ENCODE measurements around the gene TOM1L2. TPM values are rescaled to one million over a fixed set of nuclear protein-coding genes. Genes with fewer than 3 reads are reported as not detected.
A peak's percentile ranks its signal among the peaks of the same experiment; 100 is the strongest.

The TOM1L2 gene
- total RNA-seq, 1 experiment from 2014 or later = 40.7 TPM

DNA sequence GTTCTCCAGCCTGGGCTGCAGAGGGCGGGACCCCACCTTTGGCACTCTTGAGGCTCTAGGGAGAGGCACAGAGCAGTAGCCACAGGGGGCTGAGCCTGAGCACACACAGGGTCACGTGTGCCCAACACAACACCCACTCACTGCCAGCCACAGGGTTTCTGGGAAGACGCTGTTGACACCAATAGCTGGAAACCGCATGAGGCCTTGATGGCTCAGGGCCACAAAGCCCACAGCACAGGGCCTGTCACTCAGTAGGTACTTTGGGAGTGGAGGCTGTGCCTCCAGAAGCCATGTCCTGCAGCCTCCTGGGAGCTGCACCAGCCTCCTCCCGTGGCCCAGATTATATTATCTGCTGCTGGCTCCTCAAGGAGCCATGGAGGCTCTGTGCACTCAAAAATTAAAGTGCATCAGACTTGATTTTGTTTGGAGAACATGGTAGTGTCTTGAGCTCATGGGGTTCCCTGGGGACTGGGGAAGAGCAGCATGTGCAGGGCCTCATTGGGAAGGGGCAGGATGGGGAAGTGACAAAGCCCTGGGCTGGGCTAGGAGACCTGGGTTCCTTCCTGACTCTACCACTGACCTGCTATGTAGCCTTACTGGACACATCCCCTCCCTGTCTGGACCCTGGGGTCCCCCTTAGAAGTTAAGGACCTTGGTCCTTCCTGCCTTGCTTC lies 122.9 kb downstream of the TOM1L2 start:
- DNase-seq (ENCODE audit: low spot score) = peak; percentile 68

DNA sequence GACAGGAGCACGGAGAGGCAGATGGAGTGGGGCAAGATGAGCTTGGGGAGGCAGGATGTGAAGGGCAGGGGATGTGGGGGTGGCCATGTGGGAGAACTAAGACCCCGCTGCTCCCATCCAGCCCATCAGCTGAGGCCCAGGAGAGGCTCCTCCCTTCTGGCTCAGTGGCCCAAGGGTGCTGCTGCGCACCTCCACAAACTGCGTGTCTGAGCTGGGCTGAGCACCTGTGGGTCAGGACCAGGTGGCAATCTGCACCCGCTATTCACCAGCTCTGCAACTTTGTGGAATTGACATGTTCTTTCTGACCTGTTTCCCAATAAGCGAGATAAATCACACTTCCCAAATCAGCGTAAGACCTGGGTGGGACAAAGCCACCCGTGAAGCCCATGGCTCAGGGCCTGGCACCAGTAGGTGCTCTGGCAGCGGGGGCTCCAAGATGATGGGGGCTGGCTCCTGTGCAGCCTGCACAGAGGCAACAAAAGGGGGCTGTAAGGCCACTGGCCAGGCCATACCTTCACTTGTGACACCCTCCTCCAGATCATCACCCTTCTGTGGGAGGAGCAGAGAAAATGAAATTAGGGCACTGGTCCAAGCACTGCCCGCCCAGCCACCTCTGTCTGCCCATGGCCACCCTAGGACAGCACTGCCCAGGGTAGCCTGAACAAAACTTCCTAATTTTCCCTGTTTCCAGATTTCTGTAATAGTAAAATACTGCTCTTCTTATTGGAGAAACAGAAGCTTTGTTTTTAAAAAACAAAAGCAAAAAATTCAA lies 123.7 kb downstream of the TOM1L2 start:
- no peak for DNase-seq (ENCODE audit: low spot score)

DNA sequence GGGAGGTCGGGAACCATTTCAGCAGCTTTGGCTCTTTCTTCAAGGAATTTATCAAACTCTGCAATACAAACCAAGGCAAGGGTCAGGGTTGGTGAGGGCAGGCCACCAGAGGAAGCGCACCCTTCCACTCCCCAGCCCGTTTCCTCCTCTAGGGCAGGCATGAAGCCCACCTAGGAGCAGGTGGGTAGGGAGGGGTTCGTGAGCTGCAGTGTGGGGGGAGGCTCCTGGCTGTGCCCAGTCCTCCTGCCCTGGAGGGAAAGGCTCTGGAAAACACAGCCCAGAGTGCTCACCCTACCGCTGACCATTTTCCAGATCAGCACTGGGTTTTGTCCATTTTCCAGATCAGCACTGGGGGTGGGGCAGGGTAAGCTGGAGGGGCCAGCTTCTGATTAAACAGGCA lies 124.5 kb downstream of the TOM1L2 start:
- DNase-seq (ENCODE audit: low spot score) = no peak

DNA sequence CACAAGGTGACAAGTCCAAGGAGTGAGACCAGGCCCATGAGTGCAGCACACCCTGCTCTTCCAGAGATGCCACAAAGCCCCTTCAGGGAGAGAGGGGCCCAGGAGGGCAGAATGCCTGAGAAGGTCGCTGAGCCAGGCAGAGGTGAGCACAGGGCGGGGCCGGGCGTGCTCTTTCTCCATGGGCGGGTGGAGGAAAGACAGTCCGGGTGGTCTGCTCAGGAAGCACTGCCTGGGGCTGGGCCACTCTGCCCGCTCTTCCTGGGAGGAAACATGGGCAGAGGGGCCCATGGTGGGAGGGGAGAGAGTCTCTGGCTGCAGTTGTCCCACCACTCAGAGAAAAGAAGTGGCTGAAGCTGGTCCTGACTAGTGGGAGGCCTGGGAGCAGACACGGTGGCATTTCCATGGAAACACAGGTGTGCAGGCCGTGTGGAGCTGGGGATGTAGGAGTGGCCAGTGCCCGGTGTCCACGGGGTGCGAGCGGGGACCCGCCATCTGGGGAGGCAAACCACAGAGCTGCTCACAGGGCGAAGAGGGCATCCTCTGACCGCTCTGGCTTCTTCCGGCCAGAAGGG lies 125.0 kb downstream of the TOM1L2 start:
- DNase-seq (ENCODE audit: low spot score) = no peak

DNA sequence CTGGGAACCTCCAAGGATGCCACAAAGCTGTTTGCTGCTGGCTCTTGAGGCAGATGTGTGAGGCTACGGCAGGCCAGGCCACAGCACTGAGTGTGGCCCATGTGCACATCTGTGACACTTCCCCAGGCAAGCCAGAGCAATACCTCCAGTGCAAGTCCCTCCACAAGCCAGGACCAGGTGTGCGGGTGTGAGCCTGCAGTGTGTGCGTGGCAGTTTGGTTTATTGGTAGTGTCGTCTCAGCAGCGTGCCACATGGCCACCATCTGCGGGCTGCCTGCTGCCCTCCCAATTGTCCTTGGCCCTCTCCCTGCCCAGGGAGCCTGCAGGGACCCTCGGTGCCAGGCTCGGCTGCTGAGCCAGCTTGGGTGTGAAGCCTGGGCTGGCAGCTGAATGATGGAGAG lies 125.6 kb downstream of the TOM1L2 start:
- DNase-seq (ENCODE audit: low spot score) = no peak

DNA sequence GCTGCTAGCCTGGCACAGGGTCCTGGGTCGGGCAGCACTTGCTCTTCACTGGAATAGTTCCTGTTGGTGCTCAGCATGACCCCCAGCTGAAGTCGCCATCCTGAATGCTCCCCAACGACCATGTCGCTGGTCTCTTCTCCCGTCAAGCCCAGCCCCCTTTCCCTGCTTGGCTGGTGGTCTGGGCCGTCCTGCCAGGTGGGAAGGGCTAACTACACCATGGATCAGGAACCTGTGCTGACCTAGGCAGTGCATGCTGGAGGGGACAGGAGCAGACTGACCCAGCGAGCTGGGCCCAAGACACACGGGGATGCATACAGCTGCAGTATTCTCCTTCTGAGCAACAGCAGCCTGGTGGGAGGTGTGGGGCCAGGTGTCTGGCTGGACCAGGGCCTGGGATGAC lies 126.2 kb downstream of the TOM1L2 start:
- no peak for DNase-seq (ENCODE audit: low spot score)

DNA sequence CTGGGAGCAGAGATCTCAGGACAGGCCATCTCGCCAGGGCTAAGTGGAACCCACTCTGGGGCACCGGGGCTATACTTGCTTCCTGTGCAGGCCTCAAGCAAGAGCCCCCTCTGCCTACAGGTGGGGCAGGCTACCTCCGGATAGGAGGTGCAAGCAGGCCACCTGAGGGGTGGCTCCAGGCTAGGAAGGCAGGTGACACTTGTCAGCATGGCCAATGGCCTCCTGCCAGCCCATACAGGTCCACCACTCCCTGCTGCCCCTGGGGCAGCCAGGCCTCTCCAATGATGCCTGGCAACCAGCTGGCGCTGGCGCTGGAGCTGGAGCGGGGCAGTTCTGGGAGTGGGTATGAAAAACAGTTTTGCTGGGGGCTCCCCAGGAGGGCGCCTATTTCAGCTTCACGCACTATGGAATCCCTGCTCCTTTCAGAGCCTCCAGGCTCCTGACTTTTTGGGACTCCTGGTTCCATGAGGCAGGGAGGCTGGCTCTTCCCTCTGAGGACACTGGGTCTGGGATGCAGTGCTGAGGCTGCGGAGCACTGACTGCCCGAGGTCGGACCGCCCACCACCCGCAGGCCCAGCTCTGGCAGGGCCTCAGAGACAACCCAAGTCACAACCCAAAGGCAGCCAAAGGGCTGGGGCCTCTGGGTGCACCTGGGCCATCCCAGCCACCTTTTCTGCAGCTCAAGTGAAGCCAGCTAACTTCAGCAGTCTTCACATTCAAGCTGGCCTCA lies 127.0 kb downstream of the TOM1L2 start:
- no peak for DNase-seq (ENCODE audit: low spot score)

DNA sequence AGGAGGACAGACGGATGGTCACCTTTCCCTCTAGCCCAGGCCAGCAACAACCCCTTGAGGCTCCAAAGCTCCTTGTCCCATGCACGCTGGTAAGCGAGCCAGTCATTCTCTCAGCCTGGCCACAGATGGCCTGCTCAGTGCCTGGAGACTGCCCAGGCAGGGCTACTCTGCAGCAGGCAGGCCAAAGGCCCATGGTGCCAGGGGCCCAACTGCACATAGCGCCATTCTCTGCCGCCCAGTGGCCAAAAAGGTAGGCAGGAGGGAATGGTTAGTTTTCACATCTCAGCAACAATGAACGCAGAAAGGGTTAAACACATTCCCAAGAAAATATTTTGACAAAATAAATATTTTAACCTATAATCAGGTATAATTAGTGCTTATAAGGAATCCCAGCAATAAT lies 127.7 kb downstream of the TOM1L2 start:
- DNase-seq (ENCODE audit: low spot score) = no peak

DNA sequence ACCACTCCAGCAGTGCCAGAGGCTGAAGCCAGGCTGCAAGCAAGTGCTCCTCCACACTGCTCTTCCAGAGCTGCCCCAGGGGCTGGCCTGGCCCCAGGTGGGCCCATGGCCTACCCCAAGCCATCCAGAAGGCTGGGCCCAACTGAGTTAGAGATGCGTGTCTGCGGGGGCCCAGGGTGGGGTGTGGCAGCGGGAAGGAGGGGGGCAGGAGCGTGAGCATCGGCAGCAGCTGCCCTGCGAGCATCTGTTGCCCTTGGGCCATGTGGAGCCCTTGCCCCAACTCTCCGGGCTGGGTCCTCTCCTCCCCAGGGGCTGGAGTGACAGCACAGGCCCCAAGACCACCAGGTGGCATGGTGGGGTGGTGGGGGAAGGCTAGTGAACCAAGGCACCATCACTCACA lies 128.1 kb downstream of the TOM1L2 start:
- DNase-seq (ENCODE audit: low spot score) = no peak

DNA sequence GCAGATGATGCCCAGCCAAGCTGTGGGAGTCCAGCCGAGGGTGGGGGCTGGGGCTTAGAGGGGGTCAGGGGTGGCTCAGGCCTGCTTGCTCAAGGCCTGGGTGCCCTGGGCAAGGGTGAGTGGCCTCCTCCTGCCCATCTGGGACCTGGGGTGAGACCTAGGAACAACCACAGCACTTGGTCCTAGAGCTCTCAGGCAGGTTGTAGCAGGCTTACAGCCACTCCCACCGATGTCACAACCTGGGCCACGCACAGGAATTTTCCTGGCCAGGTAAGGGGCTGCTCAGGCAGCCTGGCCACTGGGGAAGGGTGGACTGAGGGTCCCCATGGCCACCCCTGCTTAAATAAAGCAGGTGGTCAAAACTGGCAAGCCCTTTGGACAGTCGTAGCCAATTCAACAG lies 129.1 kb downstream of the TOM1L2 start:
- DNase-seq (ENCODE audit: low spot score) = no peak

DNA sequence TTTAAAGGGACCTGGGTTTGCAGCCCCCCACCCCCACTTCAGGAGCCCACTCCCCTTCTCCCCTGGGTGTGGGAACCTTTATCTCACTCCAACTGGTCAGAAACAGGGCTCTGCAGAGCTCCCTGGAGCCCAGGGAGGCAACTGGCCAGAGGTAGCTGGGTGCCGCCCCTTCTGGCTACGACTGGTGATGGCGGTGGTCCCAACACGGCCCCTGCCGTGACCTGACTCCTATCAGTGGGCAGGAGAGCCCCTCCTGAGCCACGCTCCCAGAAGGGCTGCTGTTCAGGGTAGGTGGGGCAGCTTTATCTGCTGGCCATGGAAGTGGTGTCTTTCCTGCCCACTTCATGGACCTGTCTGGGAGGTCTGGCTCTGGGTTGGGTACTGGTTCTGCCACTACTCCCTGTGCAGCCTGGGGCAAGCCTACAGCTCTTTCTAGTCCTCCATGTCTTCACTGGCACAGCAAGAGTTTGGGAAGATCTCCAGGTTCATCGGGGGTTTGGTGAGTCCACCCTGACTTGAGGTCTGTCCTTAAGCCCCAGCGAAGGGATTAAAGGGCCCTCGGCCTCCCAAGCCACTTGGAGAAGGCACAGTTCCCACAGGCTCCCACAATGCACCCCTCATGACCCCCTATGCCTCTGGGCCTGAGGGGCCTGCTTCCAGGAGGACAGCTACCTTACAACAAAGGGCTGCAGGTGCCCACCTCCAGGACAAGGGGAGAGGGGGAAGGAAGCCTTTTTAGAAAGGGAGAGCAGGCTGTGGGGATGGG lies 129.9 kb downstream of the TOM1L2 start:
- no peak for DNase-seq (ENCODE audit: low spot score)

DNA sequence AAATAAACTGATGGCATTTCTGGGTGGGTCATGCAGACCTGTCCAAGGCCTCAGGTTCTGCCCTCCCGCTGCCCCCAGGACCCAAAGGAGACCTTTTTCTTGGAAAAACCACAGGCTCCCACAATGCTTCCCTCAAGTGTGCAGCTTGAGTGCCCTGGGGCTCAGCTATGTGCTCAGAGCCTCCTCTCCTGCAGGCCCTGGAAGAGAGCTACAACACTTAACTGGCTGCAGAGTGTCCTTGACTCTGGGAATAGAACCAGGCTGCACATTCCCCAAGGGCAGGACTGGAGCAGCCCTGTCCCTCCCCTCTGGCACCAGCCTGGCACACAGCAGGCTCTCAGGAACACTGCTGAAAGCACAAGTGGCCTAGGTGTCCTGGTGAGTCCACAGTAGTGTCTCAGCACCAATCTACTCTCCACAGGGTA lies 130.6 kb downstream of the TOM1L2 start:
- no peak for DNase-seq (ENCODE audit: low spot score)

DNA sequence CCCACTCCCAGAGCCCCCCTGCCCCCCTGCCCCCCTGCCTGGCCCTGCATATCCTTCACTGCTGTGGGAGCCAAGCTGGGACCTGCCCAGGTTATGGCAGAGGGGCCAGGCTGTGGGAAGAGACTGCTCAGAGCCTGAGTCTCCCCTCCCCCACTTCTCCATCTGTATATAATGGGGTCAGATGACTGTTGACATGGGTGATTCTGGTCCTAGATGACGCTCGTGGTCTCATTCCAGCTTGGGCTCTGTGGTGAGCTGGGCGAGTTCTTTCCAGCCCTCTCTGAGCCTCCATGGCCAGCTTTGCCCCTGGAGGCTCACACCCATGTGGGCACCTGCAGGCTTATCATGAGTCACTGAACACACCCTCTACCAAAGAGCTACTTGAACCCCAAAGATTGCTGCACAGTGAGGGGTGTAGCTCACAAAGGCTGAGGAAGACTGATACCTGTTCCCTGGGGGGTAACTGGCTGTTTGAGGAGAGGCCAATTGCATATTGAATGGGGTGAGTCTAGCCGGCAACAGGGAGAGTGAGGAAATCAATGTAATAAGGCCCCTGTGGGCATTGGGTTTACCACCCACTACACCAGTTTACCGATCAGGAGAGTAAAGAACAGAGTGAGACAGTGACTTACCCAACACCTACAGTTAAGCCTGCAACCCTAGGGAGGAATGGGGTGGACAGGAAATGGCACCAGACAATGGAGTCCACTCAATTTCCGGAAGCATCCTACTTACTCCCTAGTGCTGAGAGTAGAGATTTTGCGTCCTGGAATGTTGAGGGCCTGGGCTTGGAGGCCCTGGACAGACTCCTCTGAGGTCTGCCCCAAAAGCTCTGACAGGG lies 131.2 kb downstream of the TOM1L2 start:
- DNase-seq (ENCODE audit: low spot score) = peak; percentile 52

DNA sequence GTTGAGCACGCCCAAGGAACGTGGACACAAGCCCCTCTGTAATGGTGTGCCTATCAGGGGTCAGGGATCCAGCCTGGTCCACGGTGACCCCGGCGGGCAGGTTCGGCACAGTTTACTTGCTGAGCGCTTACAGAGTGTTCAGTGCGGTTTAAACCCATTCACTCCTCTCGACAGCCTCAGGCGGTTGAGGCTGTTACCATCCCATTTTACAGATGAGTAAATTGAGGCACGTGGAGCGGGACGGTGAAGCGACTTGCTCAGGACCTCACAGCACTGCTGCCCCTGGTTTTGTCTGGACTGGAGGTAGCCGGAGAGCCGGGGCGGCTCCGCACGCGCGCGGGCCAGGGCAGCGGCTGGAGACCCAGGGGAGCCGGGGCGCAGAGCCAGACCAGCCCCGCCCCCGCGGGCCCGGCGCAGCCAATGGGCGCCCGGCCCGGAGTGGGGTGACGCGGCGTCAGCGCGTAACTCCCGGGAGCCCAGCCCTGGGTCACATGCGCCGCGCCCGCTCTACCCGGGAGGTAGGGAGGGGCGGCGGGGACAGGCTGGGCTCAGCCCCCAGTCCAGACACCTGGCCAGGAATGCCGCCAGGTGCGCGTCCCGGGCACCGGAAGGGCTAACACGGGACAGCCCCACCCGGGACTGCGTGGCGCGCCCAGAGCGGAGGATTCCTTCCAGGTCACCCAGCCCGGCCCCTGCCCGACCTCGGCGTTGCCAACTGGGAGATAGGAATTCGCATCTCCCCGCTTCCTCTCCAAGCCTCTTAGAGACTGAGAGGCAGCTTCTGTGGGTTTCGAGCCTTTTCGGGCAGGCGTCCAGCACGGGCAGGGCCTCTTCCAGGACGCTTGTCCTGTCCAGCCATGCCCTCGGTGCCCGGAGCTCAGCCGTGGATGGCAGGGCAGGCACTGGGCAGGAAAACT lies 132.2 kb downstream of the TOM1L2 start:
- DNase-seq (ENCODE audit: low spot score) = peak; percentile 93

DNA sequence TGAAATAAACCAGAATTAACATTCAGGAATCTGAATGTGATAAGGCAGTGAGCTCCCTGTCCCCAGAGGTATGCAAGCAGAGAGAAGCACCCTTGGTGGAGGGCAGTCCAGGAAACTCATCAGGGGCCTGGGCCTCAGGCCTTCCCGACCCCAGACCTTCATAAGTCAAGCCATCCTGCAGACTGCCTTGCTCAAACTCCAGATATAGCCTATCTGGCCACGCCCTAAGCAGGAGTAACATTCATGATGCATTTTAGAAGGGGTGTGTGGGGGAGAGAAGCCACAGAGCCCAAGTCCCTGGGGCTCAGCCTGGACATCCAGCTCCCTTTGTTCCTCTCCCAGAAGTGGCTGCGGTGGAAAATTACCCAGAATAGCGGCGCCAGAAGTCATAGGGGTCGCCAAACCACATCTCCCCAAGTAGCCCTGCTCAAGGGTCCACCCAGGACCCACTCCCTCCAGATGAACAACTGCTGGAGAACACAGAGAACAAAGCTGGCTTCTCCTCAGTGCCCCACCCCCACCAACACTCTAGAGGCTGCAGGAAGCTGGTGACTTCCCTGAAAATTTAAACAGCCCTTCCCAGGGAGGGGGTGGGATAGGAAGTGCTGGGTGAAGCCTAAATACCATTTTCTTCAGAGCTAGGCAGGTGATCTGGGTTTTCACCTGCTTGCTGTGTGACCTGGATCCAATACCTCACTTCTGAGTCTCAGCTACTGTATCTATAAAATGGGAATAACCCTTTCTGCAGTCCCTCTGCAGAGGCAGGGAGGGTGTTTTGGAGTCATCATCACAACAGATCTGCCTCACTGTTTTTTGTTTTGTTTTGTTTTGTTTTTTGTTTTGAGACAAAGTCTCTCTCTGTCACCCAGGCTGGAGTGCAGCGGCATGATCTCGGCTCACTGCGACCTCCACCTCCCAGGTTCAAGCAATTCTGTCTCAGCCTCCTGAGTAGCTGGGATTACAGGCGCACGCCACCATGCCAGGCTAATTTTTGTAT lies 133.9 kb downstream of the TOM1L2 start:
- peak; percentile 81 for DNase-seq (ENCODE audit: low spot score)

DNA sequence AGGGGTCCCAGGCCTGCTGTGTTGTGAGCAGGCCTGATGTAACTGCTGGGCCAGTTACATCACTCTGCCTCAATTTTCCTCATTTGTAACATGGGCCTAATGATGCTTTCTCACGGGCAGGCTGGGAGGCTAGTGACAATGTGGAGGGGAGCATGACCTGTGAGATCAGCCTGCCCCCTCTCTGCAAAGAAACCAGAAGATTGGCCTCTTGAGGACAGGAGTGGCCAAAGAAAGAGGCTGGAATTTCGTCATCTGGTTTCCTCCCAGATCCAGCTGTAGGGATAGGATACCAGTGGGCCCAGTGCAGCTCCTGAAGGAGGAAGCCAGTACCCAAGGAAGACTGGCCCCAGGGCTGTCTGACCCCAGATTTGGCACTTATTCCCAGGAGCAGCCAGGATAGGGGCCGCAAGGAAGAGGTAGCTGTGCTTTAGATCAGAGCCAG lies 134.8 kb downstream of the TOM1L2 start:
- DNase-seq (ENCODE audit: low spot score) = peak; percentile 68

DNA sequence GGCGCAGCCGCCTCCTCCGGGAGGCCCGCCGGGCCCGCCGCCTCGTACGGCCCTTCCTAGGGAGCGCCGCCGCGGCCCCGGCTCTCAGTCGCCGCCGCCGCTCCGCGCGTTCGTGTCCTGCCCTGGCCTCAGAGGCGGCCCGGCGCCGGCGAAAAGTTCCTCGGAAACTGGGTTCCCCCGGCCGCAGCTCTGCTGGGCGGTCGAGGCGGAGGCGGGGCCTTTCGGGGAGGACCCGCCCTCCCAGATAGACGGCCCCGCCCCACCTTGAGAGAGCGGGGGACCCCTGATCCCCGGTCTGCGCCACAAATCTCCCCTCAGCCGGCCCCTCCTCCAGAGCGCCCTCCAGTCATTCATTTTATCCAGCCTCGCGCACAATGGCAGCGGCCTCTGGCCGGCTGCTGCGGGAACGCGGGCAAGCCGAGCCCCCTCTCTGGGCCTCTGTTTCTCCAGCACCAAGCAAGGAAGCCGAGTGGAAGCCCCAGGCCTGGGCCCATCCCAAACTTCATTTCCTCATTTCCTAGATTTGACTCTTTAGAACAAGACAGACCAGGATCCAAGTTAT lies 135.3 kb downstream of the TOM1L2 start, which contains the start of gene SREBF1:
TSS of gene SREBF1 (minus strand) at position 169 of the 562 bp plus-strand sequence. CDS start 169 bp downstream, outside the sequence.
- no peak for DNase-seq (ENCODE audit: low spot score)
